Liver (tissue), 9 donors: ENCODE data around the gene SIX3. TPM values are rescaled to one million over a fixed set of nuclear protein-coding genes. Genes with fewer than 3 reads are reported as not detected.

Source experiments
- DNase-seq: peaks from one replicate; pipeline ENCODE4 v3.0.0-alpha.2; 2017; ENCODE audit warnings: low spot score
- H3K27ac ChIP-seq, 2 donors: one replicate each; pipeline ENCODE4 v1.7.0; 2013; ENCODE audit warnings: inconsistent platforms in 2 of 2, low read length in 2 of 2, control low read depth in 1 of 2, low read depth in 1 of 2, mild to moderate bottlenecking in 1 of 2
- H3K27me3 ChIP-seq, 4 donors: one replicate each; pipeline versions ENCODE4 v1.6.1 to v1.7.0; 2013; ENCODE audit warnings: low read length in 3 of 4, inconsistent platforms in 1 of 4, mild to moderate bottlenecking in 1 of 4, moderate library complexity in 1 of 4; ENCODE audit not compliant: control insufficient read depth in 4 of 4, insufficient read depth in 4 of 4
- H3K36me3 ChIP-seq, 4 donors: one replicate each; pipeline versions ENCODE4 v1.6.1 to v1.7.0; 2013; ENCODE audit warnings: low read length in 3 of 4, mild to moderate bottlenecking in 3 of 4, low read depth in 1 of 4, moderate library complexity in 1 of 4; ENCODE audit not compliant: control insufficient read depth in 4 of 4, insufficient read depth in 3 of 4
- H3K4me1 ChIP-seq, 4 donors: one replicate each; pipeline versions ENCODE4 v1.6.1 to v1.7.0; 2013; ENCODE audit warnings: low read length in 3 of 4, mild to moderate bottlenecking in 3 of 4, moderate library complexity in 1 of 4; ENCODE audit not compliant: control insufficient read depth in 4 of 4, insufficient read depth in 4 of 4
- H3K4me3 ChIP-seq, 3 donors: one replicate each; pipeline versions ENCODE4 v1.6.1 to v1.7.0; 2013; ENCODE audit warnings: low read length in 3 of 3, control low read depth in 1 of 3, low read depth in 1 of 3, mild to moderate bottlenecking in 1 of 3
- H3K9ac ChIP-seq, 2 donors: one replicate each; pipeline ENCODE4 v1.7.0; 2013; ENCODE audit warnings: low read length in 2 of 2, mild to moderate bottlenecking in 2 of 2, moderate library complexity in 2 of 2, control low read depth in 1 of 2, low read depth in 1 of 2
- H3K9me3 ChIP-seq, 4 donors: one replicate each; pipeline versions ENCODE4 v1.6.1 to v1.7.0; 2013; ENCODE audit warnings: low read length in 3 of 4; ENCODE audit not compliant: control insufficient read depth in 4 of 4
- ATF3 ChIP-seq: IDR thresholded peaks from 2 replicates; pipeline ENCODE4 v1.6.1; 2016; ENCODE audit warnings: antibody characterized with exemption
- EGR1 ChIP-seq, 2 donors: IDR thresholded peaks; 2 replicates each; pipeline ENCODE4 v1.6.1; 2016 to 2018; ENCODE audit warnings: antibody characterized with exemption in 2 of 2, low read depth in 2 of 2
- FOXA1 ChIP-seq: IDR thresholded peaks from 2 replicates; pipeline ENCODE4 v1.6.1; 2016; ENCODE audit warnings: antibody characterized with exemption
- FOXA2 ChIP-seq: IDR thresholded peaks from 2 replicates; pipeline ENCODE4 v1.6.1; 2016; ENCODE audit warnings: antibody characterized with exemption
- HNF4A ChIP-seq, 2 donors: conservative IDR thresholded peaks; 2 replicates each; pipeline ENCODE4 v1.6.1; 2016; ENCODE audit warnings: antibody characterized with exemption in 2 of 2, mild to moderate bottlenecking in 2 of 2
- HNF4G ChIP-seq: IDR thresholded peaks from 2 replicates; pipeline ENCODE4 v1.6.1; 2016; ENCODE audit warnings: antibody characterized with exemption
- JUND ChIP-seq, 2 donors: IDR thresholded peaks; 2 replicates each; pipeline ENCODE4 v1.6.1; 2016; ENCODE audit warnings: antibody characterized with exemption in 2 of 2
- NR2F2 ChIP-seq: IDR thresholded peaks from 2 replicates; pipeline ENCODE4 v1.6.1; 2016; ENCODE audit warnings: antibody characterized with exemption
- RAD21 ChIP-seq, 2 donors: IDR thresholded peaks; 2 replicates each; pipeline ENCODE4 v1.6.1; 2016; ENCODE audit warnings: antibody characterized with exemption in 2 of 2, mild to moderate bottlenecking in 2 of 2
- RXRA ChIP-seq, 2 donors: IDR thresholded peaks; 2 replicates each; pipeline ENCODE4 v1.6.1; 2017 to 2018; ENCODE audit warnings: antibody characterized with exemption in 2 of 2, mild to moderate bottlenecking in 1 of 2
- SP1 ChIP-seq: IDR thresholded peaks from 2 replicates; pipeline ENCODE4 v1.6.1; 2018; ENCODE audit warnings: antibody characterized with exemption, mild to moderate bottlenecking
- TAF1 ChIP-seq: conservative IDR thresholded peaks from 2 replicates; pipeline ENCODE4 v1.6.1; 2016; ENCODE audit warnings: antibody characterized with exemption, mild to moderate bottlenecking
- YY1 ChIP-seq: IDR thresholded peaks from 2 replicates; pipeline ENCODE4 v1.6.1; 2016; ENCODE audit warnings: antibody characterized with exemption, mild to moderate bottlenecking
- WGBS: extraction: QIAGEN DNeasy Blood & Tissue Kit; methylation state at CpG from one replicate; pipeline ENCODE4 v1.1.7; 2013; 5-methylcytosine and 5-hydroxymethylcytosine counted together
- polyA plus RNA-seq, 2 donors: library from polyadenylated mRNA; stranded (reverse) in 1 of 2; unstranded in 1 of 2; fragments of 200-250 nt in 1 of 2; fragments of >200 nt in 1 of 2; fragmentation: Nextera tagmentation in 1 of 2; extraction: Ambion mirVana in 1 of 2; gene quantifications; one replicate each; pipeline versions ENCODE4 v1.2.1 to v1.2.3, GENCODE V29; 2013 to 2015
- total RNA-seq, 2 donors: library from RNA; depleted of rRNA; stranded (reverse); fragments of >200 nt; gene quantifications; one replicate each; pipeline ENCODE4 v1.2.3, GENCODE V29; 2014
- TF ChIP-seq, protein P1 (sequence below): IDR thresholded peaks from 2 replicates; pipeline ENCODE4 v1.6.1; 2016; ENCODE audit warnings: antibody characterized with exemption
- TF ChIP-seq, protein P2 (sequence below): fragments of 150-350 bp; IDR thresholded peaks from 2 replicates; pipeline ENCODE4 v1.5.1; 2017; ENCODE audit warnings: improper control_type of control experiment, low read depth, low read length; ENCODE audit not compliant: missing input control
- TF ChIP-seq, protein P3 (sequence below): IDR thresholded peaks from 2 replicates; pipeline ENCODE4 v1.6.1; 2016; ENCODE audit warnings: antibody characterized with exemption
- donor health status: healthy.
- donor health status: healthy.
- donor health status: healthy.
- donor health status: healthy.
- donor health status: healthy.

The SIX3 gene
- total and polyA plus RNA-seq, 4 donors: not detected

GRCh38 chr2:44904578-44904977 lies 36.9 kb upstream of the SIX3 start:
- Histone ChIP-seq H3K4me3 (no peak overlapping the region), H3K9me3 (no peaks in the 10 kb centered on the region), H3K36me3 (no peaks in the 10 kb centered on the region), H3K4me1 (no peaks in the 10 kb centered on the region), H3K9ac (no peak overlapping the region), H3K27ac (no peak overlapping the region), H3K27me3 (peaks cover 0 to 8% (median 6%) of the 10 kb centered on the region in 4 donors)
- TF ChIP-seq, protein P1, sequence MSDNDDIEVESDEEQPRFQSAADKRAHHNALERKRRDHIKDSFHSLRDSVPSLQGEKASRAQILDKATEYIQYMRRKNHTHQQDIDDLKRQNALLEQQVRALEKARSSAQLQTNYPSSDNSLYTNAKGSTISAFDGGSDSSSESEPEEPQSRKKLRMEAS: no peak
- DNase-seq: no peak
- 83% methylated on average over 1 of the region's 1 CpG for WGBS

DNA sequence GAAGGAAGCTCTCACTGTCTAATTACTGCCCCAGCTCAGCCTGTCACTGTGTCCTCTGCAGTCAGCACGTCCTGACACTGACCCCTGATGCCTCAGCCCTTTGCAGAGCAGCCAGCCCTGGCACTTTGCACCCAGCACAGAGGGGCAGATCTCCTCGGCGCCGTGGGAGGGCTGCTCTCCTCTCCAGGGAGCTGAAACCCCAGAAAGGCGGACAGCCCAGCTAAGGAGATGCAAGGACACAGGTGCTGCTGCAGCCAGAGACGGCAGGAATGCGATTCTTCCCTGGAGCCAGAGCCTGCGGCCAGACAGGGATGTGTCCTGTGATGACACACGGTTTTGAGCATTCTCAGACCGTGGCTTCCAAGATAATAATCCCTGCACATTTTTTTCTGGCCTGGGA lies 34.5 kb upstream of the SIX3 start:
- Histone ChIP-seq H3K27me3 (peaks cover 0 to 8% (median 3%) of the 10 kb centered on the region in 4 donors), H3K9me3 (peaks cover 5 to 7% (median 6%) of the 10 kb centered on the region in 4 donors), H3K36me3 (no peaks in the 10 kb centered on the region), H3K4me1 (no peaks in the 10 kb centered on the region), H3K4me3 (no peak overlapping the region), H3K27ac (no peak overlapping the region), H3K9ac (no peak overlapping the region)
- 48% methylated on average over 10 of the region's 10 CpGs for WGBS
- TF ChIP-seq HNF4G (no peak), ATF3 (no peak), EGR1 (IDR thresholded peaks at IDR 0.05; ENCODE audit: low read depth in 2 of 2) (no peak), NR2F2 (no peak), SP1 (no peak), YY1 (no peak)
- TF ChIP-seq, protein P1: no peak
- no peak for DNase-seq

GRCh38 chr2:44909831-44910230 lies 31.7 kb upstream of the SIX3 start:
- no peak for DNase-seq
- TF ChIP-seq HNF4A (conservative IDR thresholded peaks at IDR 0.05): no peak
- no peak for TF ChIP-seq SP1
- no peak for TF ChIP-seq NR2F2
- TF ChIP-seq ATF3: no peak
- TF ChIP-seq EGR1 (IDR thresholded peaks at IDR 0.05; ENCODE audit: low read depth in 2 of 2): no peak
- TF ChIP-seq, protein P2, sequence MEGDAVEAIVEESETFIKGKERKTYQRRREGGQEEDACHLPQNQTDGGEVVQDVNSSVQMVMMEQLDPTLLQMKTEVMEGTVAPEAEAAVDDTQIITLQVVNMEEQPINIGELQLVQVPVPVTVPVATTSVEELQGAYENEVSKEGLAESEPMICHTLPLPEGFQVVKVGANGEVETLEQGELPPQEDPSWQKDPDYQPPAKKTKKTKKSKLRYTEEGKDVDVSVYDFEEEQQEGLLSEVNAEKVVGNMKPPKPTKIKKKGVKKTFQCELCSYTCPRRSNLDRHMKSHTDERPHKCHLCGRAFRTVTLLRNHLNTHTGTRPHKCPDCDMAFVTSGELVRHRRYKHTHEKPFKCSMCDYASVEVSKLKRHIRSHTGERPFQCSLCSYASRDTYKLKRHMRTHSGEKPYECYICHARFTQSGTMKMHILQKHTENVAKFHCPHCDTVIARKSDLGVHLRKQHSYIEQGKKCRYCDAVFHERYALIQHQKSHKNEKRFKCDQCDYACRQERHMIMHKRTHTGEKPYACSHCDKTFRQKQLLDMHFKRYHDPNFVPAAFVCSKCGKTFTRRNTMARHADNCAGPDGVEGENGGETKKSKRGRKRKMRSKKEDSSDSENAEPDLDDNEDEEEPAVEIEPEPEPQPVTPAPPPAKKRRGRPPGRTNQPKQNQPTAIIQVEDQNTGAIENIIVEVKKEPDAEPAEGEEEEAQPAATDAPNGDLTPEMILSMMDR: no peak
- no peak for TF ChIP-seq FOXA1
- no peak for TF ChIP-seq JUND (IDR thresholded peaks at IDR 0.05)
- TF ChIP-seq YY1: no peak
- TF ChIP-seq TAF1: no peak
- no peak for TF ChIP-seq RXRA (IDR thresholded peaks at IDR 0.05)
- TF ChIP-seq, protein P3, sequence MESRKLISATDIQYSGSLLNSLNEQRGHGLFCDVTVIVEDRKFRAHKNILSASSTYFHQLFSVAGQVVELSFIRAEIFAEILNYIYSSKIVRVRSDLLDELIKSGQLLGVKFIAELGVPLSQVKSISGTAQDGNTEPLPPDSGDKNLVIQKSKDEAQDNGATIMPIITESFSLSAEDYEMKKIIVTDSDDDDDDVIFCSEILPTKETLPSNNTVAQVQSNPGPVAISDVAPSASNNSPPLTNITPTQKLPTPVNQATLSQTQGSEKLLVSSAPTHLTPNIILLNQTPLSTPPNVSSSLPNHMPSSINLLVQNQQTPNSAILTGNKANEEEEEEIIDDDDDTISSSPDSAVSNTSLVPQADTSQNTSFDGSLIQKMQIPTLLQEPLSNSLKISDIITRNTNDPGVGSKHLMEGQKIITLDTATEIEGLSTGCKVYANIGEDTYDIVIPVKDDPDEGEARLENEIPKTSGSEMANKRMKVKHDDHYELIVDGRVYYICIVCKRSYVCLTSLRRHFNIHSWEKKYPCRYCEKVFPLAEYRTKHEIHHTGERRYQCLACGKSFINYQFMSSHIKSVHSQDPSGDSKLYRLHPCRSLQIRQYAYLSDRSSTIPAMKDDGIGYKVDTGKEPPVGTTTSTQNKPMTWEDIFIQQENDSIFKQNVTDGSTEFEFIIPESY: no peak
- no peak for TF ChIP-seq HNF4G
- no peak for TF ChIP-seq FOXA2
- TF ChIP-seq, protein P1: no peak
- no peak for TF ChIP-seq RAD21 (IDR thresholded peaks at IDR 0.05)
- H3K27ac ChIP-seq: no peak overlapping the region
- WGBS: 90% methylated on average over 1 of the region's 1 CpG
- no peaks in the 10 kb centered on the region for H3K36me3 ChIP-seq
- H3K4me1 ChIP-seq: no peaks in the 10 kb centered on the region
- no peak overlapping the region for H3K4me3 ChIP-seq
- peaks cover 5 to 9% (median 7%) of the 10 kb centered on the region in 4 donors for H3K9me3 ChIP-seq
- H3K9ac ChIP-seq: no peak overlapping the region
- peaks cover 0 to 8% (median 3%) of the 10 kb centered on the region in 4 donors for H3K27me3 ChIP-seq
